SK-N-SH (cell line): ENCODE data around the gene SESN2. TPM values are rescaled to one million over a fixed set of nuclear protein-coding genes. Genes with fewer than 3 reads are reported as not detected.

Experiments used
- CTCF ChIA-PET: fragments of 300-600, 350-600 bp; formaldehyde crosslinking; extraction: SDS; loops from one replicate; lab custom pipeline; 2021; lab: Yijun Ruan, JAX
- POLR2A ChIA-PET: fragments of 350-600 bp; sonication (Branson Sonifier 250); formaldehyde crosslinking; extraction: SDS; loops from one replicate; lab custom pipeline; 2020; ENCODE audit warnings: antibody characterized with exemption, inconsistent platforms; lab: Yijun Ruan, JAX
- DNase-seq: peaks from one replicate; pipeline ENCODE4 v3.0.0; 2012
- H2AFZ ChIP-seq: fragments of 200-600 bp; sonication (generic); 2 replicates; pipeline ENCODE4 v1.8.1; 2016; ENCODE audit warnings: antibody characterized with exemption, mild to moderate bottlenecking, low read depth
- H3F3A ChIP-seq: fragments of 200-600 bp; sonication (generic); replicated peaks from 2 replicates; pipeline ENCODE3; 2016; ENCODE audit warnings: antibody characterized with exemption, mild to moderate bottlenecking; ENCODE audit not compliant: insufficient read depth
- H3K27ac ChIP-seq, 2 experiments: fragments of 200-500 bp in 1 of 2; fragments of 200-600 bp in 1 of 2; sonication (Bioruptor generic) in 1 of 2; sonication (generic), shearing (Covaris generic) in 1 of 2; 2 replicates each; pipeline versions ENCODE4 v1.5.1 to v1.6.1; 2014 to 2016; ENCODE audit warnings: low read depth in 2 of 2, inconsistent platforms in 1 of 2, low read length in 1 of 2, mild to moderate bottlenecking in 1 of 2, mixed read lengths in 1 of 2
- H3K27me3 ChIP-seq: fragments of 200-600 bp; sonication (generic), shearing (Covaris generic); 2 replicates; pipeline ENCODE4 v1.6.1; 2016; ENCODE audit warnings: mixed run types; ENCODE audit not compliant: insufficient read depth
- H3K36me3 ChIP-seq, 2 experiments: fragments of 200-500 bp in 1 of 2; fragments of 200-600 bp in 1 of 2; sonication (Bioruptor generic) in 1 of 2; sonication (generic) in 1 of 2; replicated peaks in 1 of 2; 2 replicates each; pipeline versions ENCODE3 to v1.5.1; 2014 to 2016; ENCODE audit warnings: low read length in 1 of 2, mild to moderate bottlenecking in 1 of 2; ENCODE audit not compliant: insufficient read depth in 2 of 2, control insufficient read depth in 1 of 2
- H3K4me1 ChIP-seq, 2 experiments: fragments of 200-500 bp in 1 of 2; fragments of 200-600 bp in 1 of 2; sonication (Bioruptor generic) in 1 of 2; sonication (generic), shearing (Covaris generic) in 1 of 2; 2 replicates each; pipeline versions ENCODE4 v1.5.1 to v1.6.1; 2014 to 2016; ENCODE audit warnings: low read depth in 1 of 2, low read length in 1 of 2, mixed run types in 1 of 2; ENCODE audit not compliant: insufficient read depth in 2 of 2, control insufficient read depth in 1 of 2
- H3K4me2 ChIP-seq: fragments of 200-600 bp; sonication (generic), shearing (Covaris generic); 2 replicates; pipeline ENCODE4 v1.6.1; 2017; ENCODE audit warnings: mixed run types
- H3K4me3 ChIP-seq, 2 experiments: fragments of 200-500 bp in 1 of 2; fragments of 200-600 bp in 1 of 2; sonication (Bioruptor generic) in 1 of 2; sonication (generic), shearing (Covaris generic) in 1 of 2; 2 replicates each; pipeline versions ENCODE4 v1.5.1 to v1.8.1; 2014 to 2016; ENCODE audit warnings: low read depth in 2 of 2, inconsistent platforms in 1 of 2, low read length in 1 of 2, mild to moderate bottlenecking in 1 of 2, mixed read lengths in 1 of 2, moderate library complexity in 1 of 2
- H3K79me2 ChIP-seq: fragments of 200-600 bp; sonication (generic); 2 replicates; pipeline ENCODE4 v1.8.1; 2017; ENCODE audit warnings: mild to moderate bottlenecking; ENCODE audit not compliant: insufficient read depth
- H3K9ac ChIP-seq: fragments of 200-600 bp; sonication (generic); 2 replicates; pipeline ENCODE4 v1.6.1; 2017; ENCODE audit warnings: mixed run types
- H3K9me2 ChIP-seq: fragments of 200-600 bp; sonication (generic); 2 replicates; pipeline ENCODE4 v1.6.1; 2017; ENCODE audit warnings: mixed run types
- H3K9me3 ChIP-seq: fragments of 200-600 bp; sonication (generic); 2 replicates; pipeline ENCODE4 v1.6.1; 2017; ENCODE audit warnings: mixed run types, mild to moderate bottlenecking, moderate library complexity
- H4K20me1 ChIP-seq: fragments of 200-600 bp; sonication (generic); 2 replicates; pipeline ENCODE4 v1.6.1; 2017; ENCODE audit warnings: mild to moderate bottlenecking, mixed run types; ENCODE audit not compliant: insufficient read depth
- CTCF ChIP-seq: fragments of 200-600 bp; sonication (generic); IDR thresholded peaks from 2 replicates; pipeline ENCODE4 v1.6.1; 2017; ENCODE audit warnings: antibody characterized with exemption, mild to moderate bottlenecking, moderate library complexity
- EZH2phosphoT487 ChIP-seq: fragments of 200-600 bp; sonication (generic); IDR thresholded peaks from 2 replicates; pipeline ENCODE4 v1.6.1; 2017; ENCODE audit warnings: low read depth, mixed run types, mild to moderate bottlenecking, antibody characterized with exemption, moderate library complexity, borderline replicate concordance
- FOSL2 ChIP-seq: IDR thresholded peaks from 2 replicates; pipeline ENCODE4 v1.4.0; 2012; ENCODE audit warnings: low read depth, mild to moderate bottlenecking, moderate library complexity, borderline replicate concordance
- FOXJ3 ChIP-seq: sonication (generic); formaldehyde crosslinking; IDR thresholded peaks from 2 replicates; pipeline ENCODE4 v1.5.1; 2020; ENCODE audit warnings: mild to moderate bottlenecking, missing genetic modification reagents
- FOXM1 ChIP-seq: IDR thresholded peaks from 2 replicates; pipeline ENCODE4 v1.4.0; 2012; ENCODE audit warnings: low read depth, mild to moderate bottlenecking
- GABPA ChIP-seq: IDR thresholded peaks from 2 replicates; pipeline ENCODE4 v1.4.0; 2012; ENCODE audit warnings: low read depth, mild to moderate bottlenecking
- GATA2 ChIP-seq: sonication (generic); formaldehyde crosslinking; IDR thresholded peaks from 2 replicates; pipeline ENCODE4 v1.5.0; 2020; ENCODE audit warnings: mild to moderate bottlenecking, missing genetic modification reagents
- JUND ChIP-seq: IDR thresholded peaks from 2 replicates; pipeline ENCODE4 v1.4.0; 2012
- MXI1 ChIP-seq: IDR thresholded peaks from 2 replicates; pipeline ENCODE4 v1.6.1; 2012; ENCODE audit warnings: mild to moderate bottlenecking, low read depth, low read length, improper control_type of control experiment
- NFIC ChIP-seq: IDR thresholded peaks from 2 replicates; pipeline ENCODE4 v1.4.0; 2012; ENCODE audit warnings: borderline replicate concordance
- PBX3 ChIP-seq: IDR thresholded peaks from 2 replicates; pipeline ENCODE4; 2012
- RAD21 ChIP-seq: IDR thresholded peaks from 2 replicates; pipeline ENCODE4 v1.6.1; 2012; ENCODE audit warnings: mild to moderate bottlenecking, low read length
- RFX5 ChIP-seq: IDR thresholded peaks from 2 replicates; pipeline ENCODE4 v1.6.1; 2012; ENCODE audit warnings: mild to moderate bottlenecking, improper control_type of control experiment, low read length
- SMC3 ChIP-seq: IDR thresholded peaks from 2 replicates; pipeline ENCODE4 v1.6.1; 2012; ENCODE audit warnings: low read depth, low read length, improper control_type of control experiment
- TAF1 ChIP-seq: IDR thresholded peaks from 2 replicates; pipeline ENCODE4 v1.6.1; 2012; ENCODE audit warnings: low read depth, mild to moderate bottlenecking, low read length, moderate library complexity, borderline replicate concordance
- TEAD4 ChIP-seq: IDR thresholded peaks from 2 replicates; pipeline ENCODE4 v1.4.0; 2012; ENCODE audit warnings: mild to moderate bottlenecking, borderline replicate concordance; ENCODE audit not compliant: insufficient read depth
- USF2 ChIP-seq: fragments of 150-350 bp; IDR thresholded peaks from 2 replicates; pipeline ENCODE4 v1.6.1; 2017; ENCODE audit warnings: antibody characterized with exemption, low read length, low read depth, borderline replicate concordance
- YY1 ChIP-seq: IDR thresholded peaks from 2 replicates; pipeline ENCODE4 v1.4.0; 2012; ENCODE audit warnings: low read depth, mild to moderate bottlenecking
- ZBTB33 ChIP-seq: IDR thresholded peaks from 2 replicates; pipeline ENCODE4 v1.4.0; 2012; ENCODE audit warnings: low read depth, borderline replicate concordance
- WGBS: methylation state at CpG from one replicate; pipeline ENCODE4 v1.1.6; 2017; ENCODE audit warnings: low lambda C conversion rate; 5-methylcytosine and 5-hydroxymethylcytosine counted together
- polyA plus RNA-seq, 3 experiments: library from polyadenylated mRNA; depleted of rRNA; stranded (reverse); fragments of >200 nt; gene quantifications; 2 replicates each; pipeline ENCODE4 v1.2.3, GENCODE V29; 2012
- TF ChIP-seq, protein P1 (sequence below): IDR thresholded peaks from 2 replicates; pipeline ENCODE4 v1.4.0; 2012; ENCODE audit warnings: low read depth, borderline replicate concordance
- TF ChIP-seq, protein P2 (sequence below): fragments of 150-350 bp; IDR thresholded peaks from 2 replicates; pipeline ENCODE4 v1.6.1; 2016; ENCODE audit warnings: mild to moderate bottlenecking, low read depth, low read length

The SESN2 gene
- polyA plus RNA-seq, 1 of the 3 experiments (the other 2 are of a cell fraction): 14.1 TPM

DNA sequence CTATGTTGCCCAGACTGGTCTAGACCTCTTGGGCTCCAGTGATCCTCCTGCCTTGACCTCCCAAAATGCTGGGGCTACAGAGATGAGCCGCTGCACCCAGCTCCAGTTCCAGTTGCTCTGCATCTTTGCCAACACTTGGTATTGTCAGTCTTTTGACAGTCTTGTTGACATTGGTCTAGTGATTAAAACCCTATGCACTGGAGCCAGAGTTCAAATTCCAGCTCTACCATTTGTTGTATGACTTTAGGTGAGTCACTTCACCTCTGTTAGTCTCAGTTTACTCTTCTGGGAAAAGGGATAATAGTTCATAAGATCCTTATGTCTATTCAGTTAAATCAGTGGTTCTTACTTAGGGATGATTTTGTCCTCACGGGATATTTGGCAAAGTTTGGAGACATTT is 36.6 kb downstream of the SESN2 start (continued):
- TF ChIP-seq, protein P1, sequence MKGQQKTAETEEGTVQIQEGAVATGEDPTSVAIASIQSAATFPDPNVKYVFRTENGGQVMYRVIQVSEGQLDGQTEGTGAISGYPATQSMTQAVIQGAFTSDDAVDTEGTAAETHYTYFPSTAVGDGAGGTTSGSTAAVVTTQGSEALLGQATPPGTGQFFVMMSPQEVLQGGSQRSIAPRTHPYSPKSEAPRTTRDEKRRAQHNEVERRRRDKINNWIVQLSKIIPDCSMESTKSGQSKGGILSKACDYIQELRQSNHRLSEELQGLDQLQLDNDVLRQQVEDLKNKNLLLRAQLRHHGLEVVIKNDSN: no peak
- no peak for TF ChIP-seq FOXJ3 (CRISPR knock-in tag)
- no peak for TF ChIP-seq ZBTB33
- no peak for TF ChIP-seq FOSL2
- TF ChIP-seq FOXM1: no peak
- TF ChIP-seq RFX5: no peak
- TF ChIP-seq USF2: no peak
- TF ChIP-seq, all 33 proteins: peak for 0

- Histone ChIP-seq H3K9me2 (no peaks in the 10 kb centered on the region), H3K36me3 (no peaks in the 10 kb centered on the region), H3K9me3 (no peaks in the 10 kb centered on the region), H3K9ac (no peak overlapping the region), H3K79me2 (no peaks in the 10 kb centered on the region), H3K4me3 (no peak overlapping the region), H2AFZ (no peak overlapping the region), H3K27me3 (no peaks in the 10 kb centered on the region), H3K4me2 (no peak overlapping the region), H3K4me1 (no peaks in the 10 kb centered on the region; a peak in 1 of 4 replicates), H3F3A (no peaks in the 10 kb centered on the region), H3K27ac (no peak overlapping the region), H4K20me1 (no peaks in the 10 kb centered on the region)
- WGBS: 58% methylated on average over 14 of the region's 14 CpGs
- CTCF ChIA-PET: no interaction called here
- no peak for DNase-seq
- POLR2A ChIA-PET: no interaction called here
- TF ChIP-seq, protein P1: no peak
- no peak for TF ChIP-seq FOSL2
- TF ChIP-seq FOXM1: no peak
- TF ChIP-seq YY1: no peak
- TF ChIP-seq, protein P2, sequence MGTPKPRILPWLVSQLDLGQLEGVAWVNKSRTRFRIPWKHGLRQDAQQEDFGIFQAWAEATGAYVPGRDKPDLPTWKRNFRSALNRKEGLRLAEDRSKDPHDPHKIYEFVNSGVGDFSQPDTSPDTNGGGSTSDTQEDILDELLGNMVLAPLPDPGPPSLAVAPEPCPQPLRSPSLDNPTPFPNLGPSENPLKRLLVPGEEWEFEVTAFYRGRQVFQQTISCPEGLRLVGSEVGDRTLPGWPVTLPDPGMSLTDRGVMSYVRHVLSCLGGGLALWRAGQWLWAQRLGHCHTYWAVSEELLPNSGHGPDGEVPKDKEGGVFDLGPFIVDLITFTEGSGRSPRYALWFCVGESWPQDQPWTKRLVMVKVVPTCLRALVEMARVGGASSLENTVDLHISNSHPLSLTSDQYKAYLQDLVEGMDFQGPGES: no peak
- no peak for TF ChIP-seq SMC3
- TF ChIP-seq RAD21: no peak
- no peak for TF ChIP-seq TEAD4
- no peak for TF ChIP-seq CTCF
- TF ChIP-seq EZH2phosphoT487: no peak
- TF ChIP-seq TAF1: no peak
- TF ChIP-seq PBX3: no peak
- TF ChIP-seq MXI1: no peak
- no peak for TF ChIP-seq GABPA
- no peak for TF ChIP-seq NFIC
- no peak for TF ChIP-seq JUND
- TF ChIP-seq GATA2 (CRISPR knock-in tag): no peak
These were observed 37.3 kb downstream of the SESN2 start for GRCh38 chr1:28296401-28297261.
